HG02571 (cell line): Measurements from ENCODE around the gene AKAP17A.
"Not testable (repeated sequence)": the region's sequence is repeated elsewhere in the genome, so short reads cannot be mapped to it uniquely, and the experiment has no call there.

Source experiments
- ATAC-seq: cut with Tn5 transposase; IDR thresholded peaks from one replicate; pipeline ENCODE4 v1.9.1; 2021; ENCODE audit warnings: mild to moderate bottlenecking, moderate library complexity; ENCODE audit not compliant: unreplicated experiment

The AKAP17A gene

GRCh38 chrX:1601768-1602085 lies 10.3 kb downstream of the AKAP17A start:
- ATAC-seq: no peak

- ATAC-seq: no peak
Observed at GRCh38 chrX:1602299-1602698, 10.9 kb downstream of the AKAP17A start.

DNA sequence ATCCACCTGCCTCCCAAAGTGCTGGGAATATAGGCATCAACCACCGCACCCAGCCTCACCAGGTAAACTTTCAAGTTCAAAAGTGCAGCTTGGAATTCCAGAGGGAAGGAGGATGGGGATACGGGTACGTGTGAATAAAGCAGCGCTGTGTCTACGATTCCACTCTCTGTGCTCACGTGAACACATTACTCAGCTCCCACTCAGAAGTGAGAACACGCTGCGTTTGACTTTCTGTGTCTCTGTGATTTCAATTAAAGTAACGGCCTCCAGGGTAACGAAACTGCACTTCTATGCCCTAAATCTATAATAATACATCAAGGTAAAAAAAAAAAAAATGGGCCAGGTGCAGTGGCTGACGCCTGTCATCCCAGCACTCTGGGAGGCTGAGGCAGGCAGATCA lies 15.1 kb downstream of the AKAP17A start:
- ATAC-seq: no peak

DNA sequence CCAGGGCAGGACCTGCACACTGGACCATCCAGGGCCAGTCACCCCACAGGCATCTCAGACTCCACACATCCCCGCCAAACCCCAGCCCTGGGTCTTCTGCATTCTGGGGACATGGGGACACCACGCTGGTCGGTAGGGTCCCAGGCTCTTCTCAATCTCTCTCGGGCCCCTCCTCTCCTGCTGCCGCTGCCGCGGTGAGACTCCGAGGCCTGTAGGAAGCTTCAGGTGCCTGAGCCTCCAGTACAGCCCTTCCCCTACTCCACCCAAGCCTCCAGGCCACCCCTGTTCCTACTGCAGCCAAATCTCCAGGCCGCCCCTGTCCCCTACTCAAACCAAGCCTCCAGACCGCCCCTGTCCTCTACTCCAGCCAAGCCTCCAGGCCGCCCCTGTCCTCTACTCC lies 17.9 kb downstream of the AKAP17A start:
- no peak for ATAC-seq

DNA sequence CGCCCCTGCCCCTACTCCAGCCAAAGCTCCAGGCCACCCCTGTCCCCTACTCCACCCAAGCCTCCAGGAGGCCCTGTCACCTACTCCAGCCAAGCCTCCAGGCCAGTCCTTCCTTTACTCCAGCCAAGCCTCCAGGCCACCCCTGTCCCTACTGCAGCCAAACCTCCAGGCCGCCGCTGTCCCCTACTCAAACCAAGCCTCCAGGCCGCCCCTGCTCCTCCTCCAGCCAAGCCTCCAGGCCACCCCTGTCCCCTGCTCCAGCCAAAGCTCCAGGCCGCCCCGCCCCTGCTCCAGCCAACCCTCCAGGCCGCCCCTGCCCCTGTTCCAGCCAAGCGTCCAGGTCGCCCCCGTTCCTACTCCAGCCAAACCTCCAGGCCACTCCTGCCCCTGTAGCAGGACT lies 18.4 kb downstream of the AKAP17A start:
- no peak for ATAC-seq

DNA sequence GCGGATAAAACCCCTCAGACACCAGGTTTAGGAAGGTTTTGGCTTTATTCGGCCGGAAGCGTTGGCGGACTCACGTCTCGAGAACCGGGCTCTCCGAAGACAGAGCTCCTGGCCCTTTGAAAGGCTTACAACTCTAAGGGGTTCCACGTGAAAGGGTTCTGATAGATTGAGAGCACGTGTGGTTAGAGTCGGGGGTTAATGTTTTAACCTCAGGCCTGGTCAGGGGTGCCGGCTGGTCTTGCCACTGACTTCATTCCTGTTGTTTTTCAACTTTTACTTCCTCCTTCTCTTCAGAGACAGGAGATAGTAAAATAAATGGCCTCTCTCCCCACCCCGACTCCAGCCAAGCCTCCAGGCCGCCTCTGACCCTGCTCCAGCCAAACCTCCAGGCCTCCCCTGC lies 18.8 kb downstream of the AKAP17A start:
- ATAC-seq: no peak

DNA sequence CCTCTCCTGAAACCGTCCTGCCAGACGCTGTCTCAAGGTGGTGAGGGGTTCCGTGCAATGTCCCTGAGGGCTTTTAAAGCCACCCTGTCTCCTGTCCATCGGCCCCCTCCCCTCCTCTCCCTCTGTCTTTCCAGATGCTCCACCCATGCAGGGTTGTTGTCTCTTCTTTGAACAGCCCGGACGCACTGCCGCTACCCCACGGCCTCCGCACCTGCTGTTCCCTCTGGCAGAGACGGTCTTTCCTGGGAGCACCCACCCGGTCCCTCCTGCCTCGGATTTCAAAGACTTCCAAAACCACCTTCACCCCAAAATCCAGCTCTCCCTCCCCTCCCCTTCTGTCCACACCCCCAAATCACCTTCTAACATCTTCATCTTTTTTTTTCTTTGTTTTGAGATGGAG lies 19.3 kb downstream of the AKAP17A start:
- no peak for ATAC-seq

DNA sequence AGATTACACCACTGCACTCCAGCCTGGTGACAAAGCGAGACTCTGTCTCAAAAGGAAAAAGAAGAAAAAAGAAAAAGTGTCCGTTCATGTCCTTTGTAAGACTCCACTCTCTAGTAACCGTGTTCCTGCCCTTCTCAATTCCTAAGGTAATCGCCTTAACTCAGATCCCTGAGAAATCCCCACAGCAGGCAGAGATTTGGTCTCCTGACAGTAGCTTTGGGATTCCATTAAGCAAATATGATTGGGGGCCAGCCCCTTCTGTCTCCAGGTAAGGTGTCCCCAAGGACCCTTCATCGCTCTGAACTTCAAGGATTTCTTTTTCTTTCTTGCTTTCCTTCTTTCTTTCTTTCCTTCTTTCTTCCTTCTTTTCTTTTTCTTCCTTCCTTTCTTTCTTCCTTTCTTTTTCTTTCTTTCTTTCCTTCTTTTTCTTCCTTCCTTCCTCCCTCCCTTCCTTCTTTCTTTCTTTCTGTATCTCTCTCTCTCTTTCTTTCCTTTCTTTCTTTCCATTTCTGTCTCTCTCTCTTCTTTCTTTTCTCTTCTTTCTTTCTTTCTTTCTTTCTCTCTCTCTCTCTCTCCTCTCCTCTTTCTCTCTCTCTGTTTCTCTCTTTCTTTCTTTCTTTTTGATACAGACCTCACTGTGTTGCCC lies 21.4 kb downstream of the AKAP17A start:
- ATAC-seq: no peak

DNA sequence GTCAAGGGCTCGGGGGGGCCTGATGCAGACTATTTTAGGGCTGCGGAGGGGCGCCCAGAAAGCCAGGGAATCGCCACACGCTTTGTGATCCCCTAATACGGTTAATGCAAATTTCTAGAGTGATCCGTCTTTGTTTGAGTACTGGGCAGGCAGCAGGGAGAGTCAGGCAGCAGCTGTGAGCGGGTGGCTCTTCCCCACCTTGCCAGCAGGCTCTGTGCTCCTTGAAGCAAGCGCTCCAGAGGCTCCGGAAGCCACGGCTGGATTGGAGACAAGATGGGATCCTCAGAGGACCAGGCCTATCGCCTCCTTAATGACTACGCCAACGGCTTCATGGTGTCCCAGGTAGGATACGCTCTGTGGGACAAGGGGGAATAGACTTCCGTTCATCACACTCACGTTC lies 23.5 kb downstream of the AKAP17A start, which contains the start of gene ASMT:
Gene ASMT (plus strand): TSS at position 133 of the 400 bp plus-strand sequence. CDS start 141 bp downstream, at position 274.
- ATAC-seq: no peak

DNA sequence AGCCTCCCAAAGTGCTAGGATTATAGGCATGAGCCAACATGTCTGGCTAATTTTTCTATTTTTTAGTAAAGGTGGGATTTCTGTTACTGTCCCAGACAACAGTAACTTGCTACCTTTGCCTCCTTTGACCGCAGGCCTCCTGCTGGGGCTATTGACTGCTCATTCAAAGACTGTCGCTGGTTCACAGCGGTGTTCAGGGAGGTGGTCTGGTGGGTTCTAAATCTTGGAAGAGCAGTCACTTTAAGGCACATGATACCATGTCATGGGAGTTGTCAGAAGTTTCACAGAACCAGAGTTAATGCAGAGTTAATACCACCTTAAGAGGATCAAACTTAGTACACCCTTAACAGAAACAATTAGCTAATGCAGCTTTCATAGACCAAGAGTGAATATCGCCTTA lies 27.3 kb downstream of the AKAP17A start:
- ATAC-seq: no peak

DNA sequence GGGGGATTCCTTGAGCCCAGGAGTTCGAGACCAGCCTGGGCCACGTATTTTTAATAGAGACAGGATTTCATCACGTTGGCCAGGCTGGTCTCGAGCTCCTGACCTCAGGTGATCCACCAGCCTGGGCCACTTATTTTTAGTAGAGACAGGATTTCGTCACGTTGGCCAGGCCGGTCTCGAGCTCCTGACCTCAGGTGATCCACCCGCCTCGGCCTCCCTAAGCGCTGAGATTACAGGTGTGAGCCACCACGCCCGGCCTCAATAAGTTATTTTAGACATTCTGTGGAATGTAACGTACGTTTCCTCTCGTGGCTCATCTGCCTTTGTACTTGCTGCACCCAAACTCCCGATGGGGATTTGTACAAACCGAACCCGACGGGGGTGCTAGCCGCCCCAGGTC lies 32.3 kb downstream of the AKAP17A start:
- ATAC-seq: no peak

- ATAC-seq: not testable (repeated sequence)
Observed at GRCh38 chrX:1624158-1624860, 32.9 kb downstream of the AKAP17A start.

DNA sequence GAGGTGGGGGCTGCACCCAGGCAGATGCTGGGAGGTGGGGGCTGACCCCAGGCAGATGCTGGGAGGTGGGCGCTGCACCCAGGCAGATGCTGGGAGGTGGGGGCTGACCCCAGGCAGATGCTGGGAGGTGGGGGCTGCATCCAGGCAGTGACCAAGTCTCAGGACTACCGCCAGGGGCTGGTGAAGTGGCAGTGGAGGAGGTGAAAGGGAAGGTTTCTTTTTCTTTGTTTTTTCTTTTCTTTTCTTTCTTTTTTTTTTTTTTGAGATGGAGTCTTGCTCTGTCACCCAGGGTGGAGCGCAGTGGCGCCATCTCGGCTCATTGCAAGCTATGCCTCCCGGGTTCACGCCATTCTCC lies 33.4 kb downstream of the AKAP17A start:
- not testable (repeated sequence) for ATAC-seq

- no peak for ATAC-seq
Observed at GRCh38 chrX:1629244-1629643, 37.8 kb downstream of the AKAP17A start.

- no peak for ATAC-seq
Observed at GRCh38 chrX:1646009-1646408, 54.6 kb downstream of the AKAP17A start.

- ATAC-seq: no peak
Observed at GRCh38 chrX:1649621-1650020, 58.2 kb downstream of the AKAP17A start.
